Psoas muscle (tissue), 8 donors: Measurements from ENCODE around the gene MECR. TPM values are rescaled to one million over a fixed set of nuclear protein-coding genes. Genes with fewer than 3 reads are reported as not detected.
A peak's percentile ranks its signal among the peaks of the same experiment; 100 is the strongest.

Source experiments
- ATAC-seq, 4 donors: fragments of 200-7000 bp; cut with Tn5 transposase; one replicate each; pipeline ENCODE4 v1.9.1; 2020; ENCODE audit warnings: moderate library complexity in 3 of 4, mild to moderate bottlenecking in 2 of 4
- DNase-seq, 2 donors: peaks; one replicate each; pipeline ENCODE4 v3.0.0-alpha.2; 2020
- H3K27ac ChIP-seq: fragments of 200-600 bp; one replicate; pipeline ENCODE4 v1.8.0; 2022
- H3K27me3 ChIP-seq, 3 donors: fragments of 200-600 bp in 1 of 3; one replicate each; pipeline versions ENCODE4 v1.6.1 to v1.8.0; 2013 to 2022; ENCODE audit warnings: low read length in 2 of 3, mild to moderate bottlenecking in 2 of 3, moderate library complexity in 1 of 3; ENCODE audit not compliant: insufficient read depth in 3 of 3
- H3K36me3 ChIP-seq, 2 donors: fragments of 200-600 bp in 1 of 2; one replicate each; pipeline versions ENCODE4 v1.6.1 to v1.8.0; 2013 to 2022; ENCODE audit warnings: low read depth in 1 of 2, mild to moderate bottlenecking in 1 of 2, moderate library complexity in 1 of 2; ENCODE audit not compliant: insufficient read depth in 1 of 2
- H3K4me1 ChIP-seq: fragments of 200-600 bp; one replicate; pipeline ENCODE4 v1.8.0; 2022
- H3K4me3 ChIP-seq: fragments of 200-600 bp; one replicate; pipeline ENCODE4 v1.8.0; 2022; ENCODE audit warnings: mild to moderate bottlenecking
- H3K9me3 ChIP-seq: fragments of 200-600 bp; one replicate; pipeline ENCODE4 v1.8.0; 2022
- WGBS, 3 donors: extraction: QIAGEN DNeasy Blood & Tissue Kit; methylation state at CpG; one replicate each; pipeline versions ENCODE4 v1.1.6 to v1.1.7; 2013; 5-methylcytosine and 5-hydroxymethylcytosine counted together
- intact Hi-C, 2 donors: fragments of 100-400 bp; cut with DNase I; formaldehyde crosslinking; loops; one replicate each; pipeline versions ENCODE4 v1.11.0 to v1.14.2; 2022
- polyA plus RNA-seq, 3 donors: library from polyadenylated mRNA; stranded (reverse); fragments of 200-250 nt; gene quantifications; one replicate each; pipeline ENCODE4 v1.2.3, GENCODE V29; 2013
- total RNA-seq, 4 donors: library from RNA; stranded (reverse); fragmentation: NEBNext Ultra II Directional in 2 of 4; extraction: Animal tissue kit (Norgen Biotek cat#: 25700) in 2 of 4; gene quantifications; one replicate each; pipeline versions ENCODE4 v1.2.1 to v1.2.4, GENCODE V29; 2021 to 2023
- TF ChIP-seq, protein P1 (sequence below): fragments of 200-600 bp; IDR thresholded peaks from one replicate; pipeline ENCODE4 v1.8.0; 2022; ENCODE audit warnings: antibody characterized with exemption
- donor health status: healthy with polysubstance abuse.
- donor health status: DM: no; HTN: no; CAD: no; lungs with moderate emphysema.
- donor health status: Bipolar disorder and iron deficiency.
- donor health status: healthy.
- donor health status: DM: yes; HTN: yes; CAD: no.
- donor health status: DM: no; HTN: no; CAD: no.
- donor health status: DM: no; HTN: no; CAD: no.
- donor health status: DM: yes; HTN: yes; CAD: no.

The MECR gene
- total and polyA plus RNA-seq, 7 donors = 22.7 to 42.6 (median 36.8) TPM

DNA sequence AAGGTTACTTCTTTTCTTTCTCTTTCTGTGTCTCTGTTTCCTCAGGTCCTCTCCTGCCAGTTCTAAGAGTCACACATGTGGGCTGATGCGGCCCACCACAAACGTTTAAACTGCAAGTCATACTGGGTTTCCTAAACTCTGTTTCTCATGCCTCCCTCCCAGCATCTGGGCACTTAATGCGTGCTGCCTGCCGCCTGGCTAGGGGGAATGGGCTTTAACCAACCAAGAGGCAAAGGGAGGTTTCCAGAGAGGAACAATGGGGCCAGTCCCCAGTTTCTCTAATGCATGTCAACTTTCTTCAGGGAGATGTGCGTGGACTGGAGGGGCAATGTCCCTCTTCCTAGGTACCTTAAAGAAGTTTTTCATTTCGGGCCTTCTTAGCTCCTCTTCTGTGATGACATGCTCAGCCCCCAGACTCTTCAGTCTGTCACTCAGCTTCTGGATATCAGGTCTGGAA is 29.1 kb downstream of the MECR start:
- no peak for DNase-seq
- peaks cover 11% of the 10 kb centered on the region for H3K4me1 ChIP-seq
- H3K27ac ChIP-seq = no peak overlapping the region
- TF ChIP-seq, protein P1, sequence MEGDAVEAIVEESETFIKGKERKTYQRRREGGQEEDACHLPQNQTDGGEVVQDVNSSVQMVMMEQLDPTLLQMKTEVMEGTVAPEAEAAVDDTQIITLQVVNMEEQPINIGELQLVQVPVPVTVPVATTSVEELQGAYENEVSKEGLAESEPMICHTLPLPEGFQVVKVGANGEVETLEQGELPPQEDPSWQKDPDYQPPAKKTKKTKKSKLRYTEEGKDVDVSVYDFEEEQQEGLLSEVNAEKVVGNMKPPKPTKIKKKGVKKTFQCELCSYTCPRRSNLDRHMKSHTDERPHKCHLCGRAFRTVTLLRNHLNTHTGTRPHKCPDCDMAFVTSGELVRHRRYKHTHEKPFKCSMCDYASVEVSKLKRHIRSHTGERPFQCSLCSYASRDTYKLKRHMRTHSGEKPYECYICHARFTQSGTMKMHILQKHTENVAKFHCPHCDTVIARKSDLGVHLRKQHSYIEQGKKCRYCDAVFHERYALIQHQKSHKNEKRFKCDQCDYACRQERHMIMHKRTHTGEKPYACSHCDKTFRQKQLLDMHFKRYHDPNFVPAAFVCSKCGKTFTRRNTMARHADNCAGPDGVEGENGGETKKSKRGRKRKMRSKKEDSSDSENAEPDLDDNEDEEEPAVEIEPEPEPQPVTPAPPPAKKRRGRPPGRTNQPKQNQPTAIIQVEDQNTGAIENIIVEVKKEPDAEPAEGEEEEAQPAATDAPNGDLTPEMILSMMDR = no peak
- no peaks in the 10 kb centered on the region for H3K9me3 ChIP-seq
- H3K4me3 ChIP-seq = no peak overlapping the region
- no peak for ATAC-seq
- peaks cover 5 to 81% of the 10 kb centered on the region in 2 donors for H3K36me3 ChIP-seq
- no peaks in the 10 kb centered on the region for H3K27me3 ChIP-seq
- intact Hi-C loops = loop anchor here (2.0 to 5.0 kb wide), 3 partner anchors 79 to 319 kb away; partner anchors contain the start of gene TMEM200B (in 1 of the 2)
- 78 to 87% (median 84%) methylated on average over 6 of the region's 6 CpGs for WGBS, 3 donors

DNA sequence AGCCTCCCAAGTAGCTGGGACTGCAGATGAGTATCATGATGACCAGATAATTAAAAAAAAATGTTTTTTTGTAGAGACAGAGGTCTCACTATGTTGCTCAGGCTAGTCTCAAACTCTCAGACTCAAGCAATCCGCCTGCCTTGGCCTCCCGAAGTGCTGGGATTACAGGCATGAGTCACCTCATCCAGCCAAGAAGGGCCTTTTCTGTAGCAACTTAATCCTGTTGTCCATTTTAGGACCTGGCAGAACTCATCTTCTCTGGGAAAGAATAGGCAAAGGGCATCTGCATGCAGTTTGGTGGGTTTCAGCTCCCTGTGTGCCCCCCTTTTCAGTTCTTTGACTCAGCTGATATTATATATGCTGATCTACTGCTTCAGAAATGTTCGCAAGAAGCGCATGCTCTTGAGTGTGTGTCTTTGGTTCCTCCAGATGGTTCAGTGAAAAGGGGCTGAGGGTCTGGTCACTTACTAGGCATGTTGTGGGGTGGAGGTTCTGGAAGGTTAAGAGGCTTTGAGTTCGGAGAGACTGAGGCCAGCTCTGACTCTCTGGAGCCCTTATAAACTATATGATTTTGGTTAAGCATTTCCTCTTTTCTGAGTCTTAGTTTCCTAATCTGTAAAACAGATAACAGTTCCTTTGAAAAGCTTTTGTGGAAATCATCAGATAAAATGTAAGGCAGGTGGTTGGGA is 29.7 kb downstream of the MECR start:
- no peak overlapping the region for H3K4me3 ChIP-seq

DNA sequence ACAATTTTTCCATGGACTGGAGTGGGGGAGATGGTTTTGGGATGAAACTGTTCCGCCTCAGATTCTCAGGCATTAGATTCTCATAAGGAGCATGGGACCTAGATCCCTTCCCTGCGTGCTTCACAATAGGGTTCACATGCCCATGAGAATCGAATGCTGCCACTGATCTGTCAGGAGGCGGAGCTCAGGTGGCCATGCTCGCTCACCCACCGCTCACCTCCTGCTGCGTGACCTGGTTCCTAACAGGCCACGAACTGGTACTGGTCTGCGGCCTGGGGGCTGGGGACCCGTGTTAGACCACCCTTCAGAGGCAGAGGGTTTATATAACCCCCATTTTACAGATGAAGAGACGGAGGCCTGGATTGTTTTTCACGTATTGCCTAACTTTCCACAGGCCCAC is 32.7 kb downstream of the MECR start:
- Histone ChIP-seq H3K27me3 (no peaks in the 10 kb centered on the region), H3K4me1 (peaks cover 16% of the 10 kb centered on the region), H3K4me3 (no peak overlapping the region), H3K27ac (no peak overlapping the region), H3K36me3 (peaks cover 8 to 74% of the 10 kb centered on the region in 2 donors), H3K9me3 (no peaks in the 10 kb centered on the region)
- ATAC-seq = no peak
- DNase-seq = no peak
- intact Hi-C loops = loop anchor here in 1 of 2 donors (10.0 kb wide), 1 partner anchor 413 kb away; no protein-coding TSS in a partner anchor
- 91 to 96% (median 93%) methylated on average over 12 of the region's 12 CpGs for WGBS, 3 donors
- TF ChIP-seq, protein P1 = no peak

More for the DNA sequence above, 29.7 kb downstream of the MECR start:
- Histone ChIP-seq H3K36me3 (peaks cover 5 to 77% of the 10 kb centered on the region in 2 donors), H3K27ac (no peak overlapping the region), H3K9me3 (no peaks in the 10 kb centered on the region), H3K4me1 (peaks cover 11% of the 10 kb centered on the region), H3K27me3 (no peaks in the 10 kb centered on the region)
- TF ChIP-seq, protein P1 = no peak
- 91 to 97% (median 93%) methylated on average over 5 of the region's 5 CpGs for WGBS, 3 donors
- no peak for ATAC-seq
- intact Hi-C loops = loop anchor here in 1 of 2 donors (5.0 kb wide), 2 partner anchors 79 to 169 kb away; partner anchors contain the start of gene TMEM200B
- no peak for DNase-seq

DNA sequence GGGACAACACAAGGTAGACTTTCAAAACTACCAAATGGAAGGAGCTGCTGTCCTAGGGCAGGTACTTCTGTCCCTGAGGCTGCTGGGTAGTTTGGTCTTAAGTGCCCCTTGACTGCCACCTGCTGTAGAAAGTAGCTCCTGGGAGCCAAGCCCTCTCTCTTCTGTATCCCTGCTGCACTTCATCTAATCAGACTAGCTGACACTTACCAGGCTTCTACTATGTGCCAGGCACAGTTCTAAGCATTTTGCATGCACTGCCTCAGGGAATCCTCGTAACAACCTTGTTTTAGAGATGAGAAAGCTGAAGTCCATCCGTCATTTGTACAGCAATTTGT is 33.2 kb downstream of the MECR start:
- 97 to 100% (median 98%) methylated on average over 2 of the region's 2 CpGs for WGBS, 3 donors
- peak in 2 of 4 donors; percentile 29 to 37 for ATAC-seq
- peaks cover 8 to 78% of the 10 kb centered on the region in 2 donors for H3K36me3 ChIP-seq

More for the DNA sequence above, 33.2 kb downstream of the MECR start:
- peaks cover 12% of the 10 kb centered on the region for H3K4me1 ChIP-seq
- DNase-seq = no peak
- TF ChIP-seq, protein P1 = peak; percentile 9
- no peak overlapping the region for H3K4me3 ChIP-seq
- H3K9me3 ChIP-seq = no peaks in the 10 kb centered on the region
- intact Hi-C loops = loop anchor here in 1 of 2 donors (10.0 kb wide), 1 partner anchor 413 kb away; no protein-coding TSS in a partner anchor
- no peak overlapping the region for H3K27ac ChIP-seq
- no peaks in the 10 kb centered on the region for H3K27me3 ChIP-seq
